ENCODE measurements around the gene MYOZ2.

Gene MYOZ2

DNA sequence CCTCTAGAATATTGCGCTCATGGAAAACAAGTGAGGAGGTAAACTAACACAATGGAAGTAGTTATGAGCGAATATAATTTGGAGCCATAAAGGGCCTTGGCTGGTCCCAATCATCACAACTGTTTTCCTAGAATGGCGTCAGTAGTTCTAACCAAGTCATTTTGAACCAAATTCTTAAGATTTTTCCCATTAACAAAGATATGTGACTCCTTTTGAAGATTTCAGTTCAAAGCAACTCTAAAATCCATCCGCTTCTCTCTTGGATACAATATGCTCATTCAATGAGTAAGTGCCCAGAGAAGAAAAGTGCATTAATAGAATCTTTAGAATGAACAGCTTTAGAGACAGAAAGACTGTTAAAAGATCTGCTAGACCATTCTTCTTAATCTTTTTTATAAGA, 19.6 kb upstream of the MYOZ2 start:
- Histone ChIP-seq H3K27me3 (replicated peaks; ENCODE audit: control insufficient read depth, insufficient read depth, low read length) (no peaks in the 10 kb centered on the region), H3K36me3 (ENCODE audit: control insufficient read depth, insufficient read depth, low read length) (no peaks in the 10 kb centered on the region), H3K4me3 (replicated peaks; ENCODE audit: low read depth, low read length) (no peak overlapping the region)
- no peak for TF ChIP-seq CTCF (IDR thresholded peaks at IDR 0.05; ENCODE audit: insufficient read depth, low read length, poor library complexity, severe bottlenecking)
- DNase-seq (ENCODE audit: extremely low read depth, insufficient read length): no peak

DNA sequence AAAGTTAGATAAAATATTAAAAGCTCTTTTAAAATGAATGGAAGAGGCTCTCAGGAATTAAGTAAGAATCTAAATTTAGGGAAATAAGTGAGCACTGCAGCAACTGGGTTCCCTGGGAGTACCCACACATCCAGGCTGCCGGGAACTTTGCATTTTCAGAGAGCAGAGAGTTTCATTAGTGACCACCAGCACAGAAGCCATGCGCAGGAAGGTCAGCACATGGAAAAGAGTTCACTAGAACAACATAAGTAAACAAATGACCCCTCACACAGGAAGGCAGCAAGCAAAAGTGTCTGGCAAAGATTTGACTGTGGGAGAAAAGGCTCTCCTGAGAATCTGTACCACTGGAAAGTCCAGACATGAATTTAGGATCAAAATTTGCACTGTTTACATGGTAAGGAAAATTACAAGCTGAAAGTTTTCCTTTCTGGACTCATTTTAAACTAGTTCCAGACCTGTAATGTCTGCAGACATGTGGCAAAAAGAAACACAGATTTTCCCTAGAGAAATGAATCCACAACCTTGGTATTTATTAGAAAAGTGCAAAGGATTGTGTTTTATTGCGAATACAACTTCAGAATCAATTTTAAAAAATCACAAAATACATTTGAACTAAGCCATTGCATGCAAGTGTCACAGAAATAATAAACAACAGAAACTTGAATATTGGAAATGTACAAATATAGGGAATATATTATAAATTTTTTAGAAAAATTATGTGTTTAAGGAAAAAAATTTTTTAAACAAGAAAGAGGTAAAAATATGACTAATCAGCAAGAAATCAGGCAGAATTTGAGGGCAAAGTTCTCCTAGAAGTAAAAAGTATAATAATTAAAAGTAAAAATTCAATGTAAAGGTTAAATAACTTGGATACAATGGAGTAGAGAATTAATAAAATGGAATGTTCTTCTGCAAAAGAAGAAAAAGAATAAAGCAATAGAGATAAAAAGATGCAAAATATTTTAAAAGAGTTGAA, 18.4 kb upstream of the MYOZ2 start:
- Histone ChIP-seq H3K27me3 (replicated peaks; ENCODE audit: control insufficient read depth, insufficient read depth, low read length) (no peaks in the 10 kb centered on the region), H3K4me3 (replicated peaks; ENCODE audit: low read depth, low read length) (no peak overlapping the region), H3K36me3 (ENCODE audit: control insufficient read depth, insufficient read depth, low read length) (no peaks in the 10 kb centered on the region)
- DNase-seq (ENCODE audit: extremely low read depth, insufficient read length): no peak
- no peak for TF ChIP-seq CTCF (IDR thresholded peaks at IDR 0.05; ENCODE audit: insufficient read depth, low read length, poor library complexity, severe bottlenecking)

GRCh38 chr4:119118397-119118796, 17.2 kb upstream of the MYOZ2 start:
- no peak for TF ChIP-seq CTCF (IDR thresholded peaks at IDR 0.05; ENCODE audit: insufficient read depth, low read length, poor library complexity, severe bottlenecking)
- Histone ChIP-seq H3K4me3 (replicated peaks; ENCODE audit: low read depth, low read length) (no peak overlapping the region), H3K36me3 (ENCODE audit: control insufficient read depth, insufficient read depth, low read length) (no peaks in the 10 kb centered on the region), H3K27me3 (replicated peaks; ENCODE audit: control insufficient read depth, insufficient read depth, low read length) (no peaks in the 10 kb centered on the region)
- no peak for DNase-seq (ENCODE audit: extremely low read depth, insufficient read length)

DNA sequence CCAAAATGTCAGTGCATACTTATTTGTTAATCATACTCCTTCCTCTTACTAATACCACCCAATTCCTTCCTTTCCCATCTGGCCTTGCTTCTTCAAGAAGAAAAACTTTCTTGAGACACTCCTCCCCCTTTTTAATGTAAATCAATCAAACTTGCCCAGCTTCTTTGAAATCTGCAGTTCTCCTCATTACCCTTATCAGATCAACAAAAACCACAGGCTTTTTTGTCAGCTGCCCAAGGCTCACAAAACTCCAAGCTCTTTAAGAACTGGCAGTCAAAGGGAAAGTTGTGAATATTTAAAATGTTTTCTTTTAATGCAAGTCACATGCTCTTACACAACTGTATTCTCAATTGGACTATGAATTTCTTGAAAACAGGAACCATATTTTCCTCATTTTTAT, 11.3 kb upstream of the MYOZ2 start:
- H3K4me3 ChIP-seq (replicated peaks; ENCODE audit: low read depth, low read length): no peak overlapping the region
- H3K36me3 ChIP-seq (ENCODE audit: control insufficient read depth, insufficient read depth, low read length): no peaks in the 10 kb centered on the region
- TF ChIP-seq CTCF (IDR thresholded peaks at IDR 0.05; ENCODE audit: insufficient read depth, low read length, poor library complexity, severe bottlenecking): no peak
- DNase-seq (ENCODE audit: extremely low read depth, insufficient read length): no peak
- no peaks in the 10 kb centered on the region for H3K27me3 ChIP-seq (replicated peaks; ENCODE audit: control insufficient read depth, insufficient read depth, low read length)

DNA sequence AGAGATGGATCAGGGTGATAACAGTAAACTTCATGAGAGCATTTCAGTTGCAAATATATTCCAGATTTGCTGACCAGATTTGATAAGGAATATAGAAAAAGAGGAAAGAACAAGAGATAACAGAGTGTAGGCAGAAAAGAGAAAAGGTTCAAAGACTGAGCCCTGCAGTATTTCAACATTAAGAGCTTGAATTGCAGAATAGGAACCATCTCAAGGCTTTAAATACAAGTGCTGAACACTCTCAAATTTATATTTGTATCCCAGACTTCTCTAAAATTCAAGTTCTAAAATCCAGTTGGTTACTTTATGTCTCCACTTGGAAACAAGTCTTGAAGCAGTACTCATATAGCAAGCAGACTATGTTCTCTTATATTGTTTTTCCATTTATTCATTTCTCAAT, 9.7 kb upstream of the MYOZ2 start:
- DNase-seq (ENCODE audit: extremely low read depth, insufficient read length): no peak
- Histone ChIP-seq H3K36me3 (ENCODE audit: control insufficient read depth, insufficient read depth, low read length) (no peaks in the 10 kb centered on the region), H3K4me3 (replicated peaks; ENCODE audit: low read depth, low read length) (no peak overlapping the region), H3K27me3 (replicated peaks; ENCODE audit: control insufficient read depth, insufficient read depth, low read length) (no peaks in the 10 kb centered on the region)
- TF ChIP-seq CTCF (IDR thresholded peaks at IDR 0.05; ENCODE audit: insufficient read depth, low read length, poor library complexity, severe bottlenecking): no peak

Measured in GM06990 (cell line).